ENCODE measurements around the gene TCF25.
"Not testable (repeated sequence)": the region's sequence is repeated elsewhere in the genome, so short reads cannot be mapped to it uniquely, and the experiment has no call there.

The TCF25 gene, protein sequence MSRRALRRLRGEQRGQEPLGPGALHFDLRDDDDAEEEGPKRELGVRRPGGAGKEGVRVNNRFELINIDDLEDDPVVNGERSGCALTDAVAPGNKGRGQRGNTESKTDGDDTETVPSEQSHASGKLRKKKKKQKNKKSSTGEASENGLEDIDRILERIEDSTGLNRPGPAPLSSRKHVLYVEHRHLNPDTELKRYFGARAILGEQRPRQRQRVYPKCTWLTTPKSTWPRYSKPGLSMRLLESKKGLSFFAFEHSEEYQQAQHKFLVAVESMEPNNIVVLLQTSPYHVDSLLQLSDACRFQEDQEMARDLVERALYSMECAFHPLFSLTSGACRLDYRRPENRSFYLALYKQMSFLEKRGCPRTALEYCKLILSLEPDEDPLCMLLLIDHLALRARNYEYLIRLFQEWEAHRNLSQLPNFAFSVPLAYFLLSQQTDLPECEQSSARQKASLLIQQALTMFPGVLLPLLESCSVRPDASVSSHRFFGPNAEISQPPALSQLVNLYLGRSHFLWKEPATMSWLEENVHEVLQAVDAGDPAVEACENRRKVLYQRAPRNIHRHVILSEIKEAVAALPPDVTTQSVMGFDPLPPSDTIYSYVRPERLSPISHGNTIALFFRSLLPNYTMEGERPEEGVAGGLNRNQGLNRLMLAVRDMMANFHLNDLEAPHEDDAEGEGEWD

DNA sequence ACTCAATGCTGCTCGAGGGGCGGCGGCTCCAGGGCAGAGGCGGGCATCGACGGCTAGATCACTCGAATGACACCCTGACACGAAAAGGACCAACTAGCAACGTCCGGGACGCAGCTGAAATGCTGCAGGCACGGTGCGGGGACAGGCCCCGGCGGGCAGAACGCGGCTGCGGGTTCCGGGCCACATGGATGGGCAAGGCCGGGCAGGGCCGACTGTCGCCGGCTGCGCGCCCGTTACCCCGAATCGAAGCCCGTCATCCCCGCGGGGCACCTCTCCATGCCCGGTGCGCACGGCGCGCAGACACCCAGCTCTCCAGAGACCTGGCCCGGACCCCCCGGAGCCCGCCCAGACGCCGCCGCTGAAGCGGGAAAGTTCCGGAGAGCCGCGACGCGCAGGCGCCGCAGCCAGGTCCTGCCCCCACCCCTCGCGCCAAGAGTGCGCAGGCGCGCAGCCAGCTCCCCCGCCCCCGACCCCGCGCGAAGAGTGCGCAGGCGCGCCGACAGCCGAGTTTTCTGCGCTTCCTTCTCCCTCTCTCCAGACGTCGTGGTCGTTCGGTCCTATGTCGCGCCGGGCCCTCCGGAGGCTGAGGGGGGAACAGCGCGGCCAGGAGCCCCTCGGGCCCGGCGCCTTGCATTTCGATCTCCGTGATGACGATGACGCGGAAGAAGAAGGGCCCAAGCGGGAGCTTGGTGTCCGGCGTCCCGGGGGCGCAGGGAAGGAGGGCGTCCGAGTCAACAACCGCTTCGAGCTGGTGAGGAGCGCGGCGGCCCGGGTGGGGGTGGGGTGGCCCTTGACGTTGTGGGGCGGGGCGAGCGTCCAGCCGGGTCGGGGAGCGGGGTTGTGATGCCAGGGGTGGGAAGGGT is at the start of gene TCF25:
Gene TCF25 (plus strand): TSS at position 484 of the 863 bp plus-strand sequence. CDS start 76 bp downstream, at position 560.
- peak; percentile 94 for DNase-seq

- not testable (repeated sequence) for DNase-seq
Observed at GRCh38 chr16:89823824-89824148, 49.6 kb upstream of the TCF25 start.

- DNase-seq = no peak
Observed at GRCh38 chr16:89826531-89827382, 46.6 kb upstream of the TCF25 start.

DNA sequence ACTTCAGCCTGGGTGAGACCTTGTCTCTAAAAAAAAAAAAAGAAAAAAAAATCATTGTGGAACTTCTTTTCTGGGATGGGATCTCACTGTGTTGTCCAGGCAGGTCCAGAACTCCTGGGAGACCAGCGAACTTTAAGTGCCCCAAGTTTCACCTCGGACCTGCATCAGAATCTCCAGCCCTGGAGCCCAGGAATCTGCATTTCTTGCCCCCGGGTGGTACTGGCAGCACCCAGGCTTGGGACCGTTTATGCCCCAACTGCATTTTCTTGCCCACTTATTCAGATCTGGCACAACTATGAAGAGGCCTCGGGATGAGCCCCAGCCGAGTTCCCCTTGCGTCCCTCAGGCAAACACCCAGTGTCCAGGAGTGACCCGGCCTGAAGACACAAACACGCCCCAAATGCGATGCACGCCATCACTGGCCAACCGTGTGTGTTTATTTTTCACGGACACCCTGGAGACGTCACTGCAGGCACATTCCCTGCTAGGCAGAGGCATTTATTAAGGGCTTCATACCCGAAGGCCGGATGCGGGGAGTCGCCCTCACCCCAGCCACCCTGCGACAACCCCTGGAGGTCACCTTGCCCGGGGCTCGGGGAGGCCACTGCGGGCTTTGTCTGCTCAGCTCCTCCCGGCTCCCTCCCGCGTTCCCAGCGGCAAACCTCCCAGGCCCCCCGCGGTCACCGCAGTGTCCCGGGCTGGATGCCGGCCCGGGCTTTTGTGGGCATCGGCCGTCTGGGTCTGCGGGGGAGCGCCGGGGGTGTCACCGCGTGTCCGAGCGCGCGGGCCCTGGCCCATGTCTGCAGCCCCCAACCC is 45.8 kb upstream of the TCF25 start:
- no peak for DNase-seq

DNA sequence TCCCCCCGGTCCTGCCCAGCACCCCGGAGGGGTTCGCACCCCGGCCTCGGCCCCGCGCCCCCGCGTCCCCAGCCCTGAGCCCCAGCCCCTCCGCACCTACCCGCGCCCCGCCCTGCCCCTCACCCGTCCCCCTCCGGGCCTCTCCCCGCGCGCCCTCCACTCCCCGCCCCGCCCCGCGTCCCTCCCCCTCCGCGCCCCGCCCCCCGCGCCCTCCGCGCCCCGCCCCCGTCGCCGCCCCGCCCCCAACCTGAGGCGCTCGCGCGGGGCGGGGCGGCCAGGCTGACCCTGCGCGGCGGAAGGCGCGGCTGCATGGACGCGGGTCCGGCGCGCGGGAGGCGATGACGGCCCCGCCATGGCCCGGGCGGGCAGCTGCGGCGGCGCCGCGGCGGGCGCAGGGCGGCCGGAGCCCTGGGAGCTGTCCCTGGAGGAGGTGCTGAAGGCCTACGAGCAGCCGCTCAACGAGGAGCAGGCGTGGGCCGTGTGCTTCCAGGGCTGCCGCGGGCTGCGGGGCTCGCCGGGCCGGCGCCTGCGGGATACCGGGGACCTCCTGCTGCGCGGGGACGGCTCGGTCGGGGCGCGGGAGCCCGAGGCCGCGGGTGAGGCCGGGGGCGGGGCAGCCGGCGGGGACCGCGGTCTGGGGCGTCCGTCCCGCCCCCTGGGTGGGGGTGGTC is 45.1 kb upstream of the TCF25 start, which contains the start of gene SPIRE2:
Gene SPIRE2 (plus strand): TSS at position 277 of the 671 bp plus-strand sequence. CDS start 76 bp downstream, at position 353.
- peak; percentile 78 for DNase-seq

DNA sequence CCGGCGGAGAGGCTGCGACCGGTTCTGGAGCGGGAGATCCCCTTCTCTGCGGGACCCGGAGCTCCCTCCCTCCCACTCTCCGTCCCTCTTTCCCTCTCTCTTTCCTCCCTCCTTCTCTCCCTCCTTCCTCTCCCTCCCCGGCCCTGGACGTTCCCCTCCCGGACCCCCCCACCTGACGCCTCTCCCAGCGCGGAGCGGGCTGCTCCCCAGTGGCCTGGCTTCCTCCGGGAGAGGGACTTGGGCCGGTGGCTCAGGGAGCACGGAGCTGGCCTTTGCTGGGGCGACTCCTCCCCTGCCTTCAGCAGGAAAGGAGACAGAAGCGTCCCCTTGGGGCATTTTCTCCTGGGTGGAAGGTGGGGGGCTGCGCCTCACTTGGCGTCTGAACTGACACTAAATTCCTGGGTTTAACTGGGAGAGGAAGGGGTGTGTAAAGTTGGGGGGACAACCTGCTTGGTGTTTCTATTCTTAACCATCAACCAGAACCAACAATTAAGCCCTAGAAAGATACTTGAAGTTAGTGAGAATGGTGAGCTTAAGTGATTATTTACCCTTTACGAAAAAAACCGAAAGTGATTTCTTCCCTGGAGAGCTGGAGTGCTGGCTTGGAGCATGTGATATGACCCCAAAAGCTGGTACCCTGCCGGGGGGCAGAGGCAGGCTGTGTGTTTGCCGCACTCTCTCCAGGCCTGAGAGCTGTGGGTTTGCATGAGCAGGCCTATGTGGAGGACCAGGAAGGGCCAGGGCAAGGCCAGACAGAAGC is 44.3 kb upstream of the TCF25 start:
- DNase-seq = no peak

DNA sequence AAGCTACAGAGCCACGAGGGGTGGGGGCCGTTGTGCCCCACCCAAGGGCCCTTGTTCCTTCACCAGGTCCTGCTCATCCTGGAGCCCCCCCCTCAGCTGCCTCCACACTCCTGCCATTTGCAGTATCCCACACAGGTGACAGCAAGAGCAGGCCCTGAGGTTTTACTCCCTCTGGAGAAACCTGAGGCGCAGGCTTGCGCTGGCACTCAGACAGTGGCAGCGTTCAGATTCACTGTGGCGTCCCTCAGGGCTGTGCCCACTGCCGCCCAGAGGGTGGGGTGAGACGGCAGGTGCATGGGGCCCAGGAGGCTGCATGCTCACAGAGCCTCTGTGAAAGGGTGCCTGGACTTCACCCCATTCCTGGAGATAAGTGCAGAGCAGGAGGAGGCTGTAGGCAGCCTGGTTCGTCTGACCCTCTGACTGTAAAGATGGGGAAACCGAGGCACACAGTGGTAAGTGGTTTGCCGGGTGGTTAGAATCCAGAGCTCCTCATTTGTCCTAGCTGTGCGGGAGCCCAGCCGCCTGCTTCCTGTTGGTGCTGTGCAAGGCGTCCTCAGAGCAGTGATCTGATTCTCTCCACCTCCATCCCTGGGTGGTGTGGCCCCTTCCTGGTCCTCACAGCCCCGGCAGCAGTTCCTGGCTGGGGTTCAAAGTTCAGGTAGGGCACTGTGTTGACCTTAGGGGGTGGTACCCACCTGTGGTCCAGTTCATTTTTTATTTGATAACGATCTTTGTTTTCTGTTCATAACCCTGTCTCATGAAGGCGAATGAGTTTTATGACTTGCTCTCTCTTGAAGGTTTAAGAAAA is 43.6 kb upstream of the TCF25 start:
- no peak for DNase-seq

DNA sequence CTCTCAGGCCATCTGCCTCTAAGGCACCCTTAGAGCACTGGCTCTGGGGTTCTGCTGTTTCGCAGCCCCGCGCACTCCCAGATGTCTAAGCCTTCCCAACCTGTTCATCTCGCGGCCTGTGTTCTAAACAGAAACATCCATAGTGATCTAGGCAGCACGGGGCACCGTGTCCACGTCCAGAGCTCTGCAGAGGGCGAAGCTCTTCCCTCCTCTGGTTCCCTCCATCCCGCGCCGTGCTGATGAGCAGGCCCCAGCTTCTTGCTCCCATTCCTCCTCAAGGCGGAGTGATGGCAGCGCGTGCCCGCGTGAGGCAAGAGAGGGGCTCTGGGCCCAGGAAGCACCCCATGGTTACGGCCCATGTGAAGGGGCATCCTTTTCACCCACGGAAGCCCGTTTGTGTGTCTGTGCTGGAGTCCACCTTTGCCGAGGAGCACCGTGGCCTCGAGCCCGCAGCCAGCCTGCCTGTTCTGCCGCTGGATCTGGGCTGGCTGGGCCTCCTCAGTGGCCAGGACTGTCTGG is 41.5 kb upstream of the TCF25 start:
- DNase-seq = no peak

GRCh38 chr16:89833664-89834363 is 39.6 kb upstream of the TCF25 start:
- not testable (repeated sequence) for DNase-seq

DNA sequence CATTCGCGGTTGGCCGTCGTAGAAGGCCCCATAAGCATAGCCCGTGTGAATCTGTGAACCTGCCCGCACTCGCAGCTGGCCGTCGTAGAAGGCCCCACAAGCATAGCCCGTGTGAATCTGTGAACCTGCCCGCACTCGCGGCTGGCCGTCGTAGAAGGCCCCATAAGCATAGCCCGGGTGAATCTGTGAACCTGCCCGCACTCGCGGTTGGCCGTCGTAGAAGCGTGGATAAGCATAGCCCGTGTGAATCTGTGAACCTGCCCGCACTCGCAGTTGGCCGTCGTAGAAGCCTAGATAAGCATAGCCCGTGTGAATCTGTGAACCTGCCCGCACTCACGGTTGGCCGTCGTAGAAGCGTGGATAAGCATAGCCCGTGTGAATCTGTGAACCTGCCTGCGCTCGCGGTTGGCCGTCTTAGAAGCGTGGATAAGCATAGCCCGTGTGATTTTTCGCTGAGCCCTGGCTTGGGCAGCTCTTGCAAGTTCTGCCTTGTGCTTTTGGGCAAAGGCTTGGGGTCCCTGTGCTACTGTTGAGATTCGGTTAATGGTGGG is 38.5 kb upstream of the TCF25 start:
- not testable (repeated sequence) for DNase-seq

DNA sequence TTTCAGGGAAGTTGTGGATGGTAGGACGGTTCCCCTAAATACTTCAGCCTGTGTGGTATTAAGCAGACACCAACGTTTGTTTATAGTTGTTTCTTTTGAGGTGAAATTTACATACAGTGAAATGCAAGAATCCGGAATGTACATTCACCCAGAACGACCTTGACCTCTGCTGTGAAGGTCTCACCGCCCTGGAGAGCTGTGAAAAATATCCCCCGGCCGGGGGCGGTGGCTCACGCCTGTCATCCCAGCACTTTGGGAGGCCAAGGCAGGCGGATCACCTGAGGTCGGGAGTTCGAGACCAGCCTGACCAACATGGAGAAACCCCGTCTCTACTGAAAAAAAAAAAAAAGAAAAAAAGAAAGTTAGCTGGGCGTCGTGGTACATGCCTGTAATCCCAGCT is 36.9 kb upstream of the TCF25 start:
- not testable (repeated sequence) for DNase-seq

DNA sequence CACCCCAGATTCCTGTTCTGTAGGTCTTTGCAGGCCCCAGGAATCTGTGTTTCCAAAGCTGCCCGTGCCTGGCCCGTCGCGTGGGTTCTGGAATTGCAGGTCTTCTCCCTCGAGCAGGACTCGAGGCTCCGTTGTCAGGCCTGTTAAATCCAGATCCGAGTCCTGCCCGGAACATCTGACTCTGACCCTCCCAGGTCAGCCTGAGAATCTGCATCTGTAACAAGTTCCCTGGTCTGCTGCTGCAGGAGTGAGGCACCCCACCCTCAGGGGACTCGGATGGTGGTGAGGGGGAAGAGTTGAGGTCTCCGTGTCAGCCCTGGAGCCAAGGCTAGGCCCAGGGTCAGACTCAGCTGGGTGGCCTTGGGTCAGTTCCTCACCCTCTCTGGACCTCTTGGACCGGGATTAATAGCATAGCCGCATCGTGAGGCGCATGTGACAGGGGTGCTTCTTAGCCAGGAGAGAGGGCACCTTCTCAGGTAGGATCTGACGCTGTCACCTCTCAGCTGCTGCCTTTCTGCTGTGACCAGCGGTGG is 36.3 kb upstream of the TCF25 start:
- no peak for DNase-seq

DNA sequence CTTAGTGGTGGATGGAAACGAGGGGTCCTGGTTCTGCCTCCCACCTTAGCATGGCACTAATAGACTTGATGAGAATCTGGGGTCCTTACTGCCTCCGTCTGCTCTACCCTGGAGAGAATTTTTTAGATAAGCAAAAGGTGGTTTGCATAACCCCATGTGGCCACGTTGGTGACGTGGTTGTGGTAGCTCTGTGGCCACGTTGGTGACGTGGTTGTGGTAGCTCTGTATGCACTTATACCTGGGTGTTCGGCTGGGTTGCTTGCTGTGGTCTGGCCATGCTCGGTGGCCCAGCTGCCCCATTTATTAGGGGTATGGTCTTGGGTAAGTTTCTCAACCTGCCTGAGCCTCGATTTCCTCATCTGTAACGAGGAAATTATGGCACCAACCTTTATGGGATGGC is 32.1 kb upstream of the TCF25 start:
- no peak for DNase-seq

DNA sequence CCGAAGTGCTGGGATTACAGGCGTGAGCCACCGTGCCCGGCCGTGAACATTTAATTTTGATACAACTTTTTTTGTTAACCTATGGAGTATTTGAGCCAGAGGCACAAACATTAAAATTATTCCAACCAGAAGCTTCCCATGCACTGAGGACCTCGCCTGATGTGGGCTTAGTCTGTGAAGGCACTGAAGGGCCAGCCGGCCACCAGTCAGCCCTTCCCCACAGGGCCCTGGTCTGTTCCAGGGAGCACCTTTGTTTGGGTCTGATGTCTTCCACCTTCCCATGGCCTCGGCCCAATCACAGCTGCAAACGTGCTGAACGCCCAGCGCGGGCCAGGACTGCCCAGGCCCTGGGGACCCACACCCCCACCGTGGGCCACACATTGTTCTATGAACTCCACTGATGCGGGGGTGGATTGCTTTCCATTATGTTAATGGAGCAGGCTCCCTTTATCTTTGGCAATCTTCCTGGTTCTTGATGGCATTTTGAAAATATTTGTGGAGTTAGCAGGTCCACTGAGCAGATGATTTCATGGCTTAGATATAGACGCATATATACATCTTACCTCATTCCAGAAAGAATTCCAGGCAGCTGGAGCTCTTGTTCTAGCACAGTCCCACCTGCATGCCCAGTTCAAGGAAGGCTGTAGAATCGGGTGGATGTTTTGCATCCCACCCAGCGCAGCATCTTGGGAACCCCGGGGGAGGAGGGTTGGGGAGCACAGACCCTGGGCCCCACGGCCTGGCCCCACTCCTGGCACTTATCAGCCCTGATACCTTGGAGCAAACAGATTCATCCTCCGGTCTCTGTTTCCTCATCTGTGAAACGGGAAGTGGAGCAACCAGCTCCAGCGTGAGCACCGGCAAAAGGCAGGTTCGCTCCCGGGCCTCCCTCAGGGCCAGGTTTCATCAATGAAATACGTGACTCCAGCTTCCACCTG is 30.7 kb upstream of the TCF25 start:
- no peak for DNase-seq

GRCh38 chr16:89843409-89844350 is 29.7 kb upstream of the TCF25 start:
- DNase-seq = no peak

Measured in suppressor macrophage treated with lipopolysaccharide for 4 hours (primary cell).